CD14-positive monocyte (primary cell): ENCODE measurements around the gene WIPF1. TPM values are rescaled to one million over a fixed set of nuclear protein-coding genes. Genes with fewer than 3 reads are reported as not detected.
A peak's percentile ranks its signal among the peaks of the same experiment; 100 is the strongest.

Experiments
- DNase-seq, 3 donors: peaks; one replicate each; pipeline ENCODE4 v3.0.0-alpha.2; 2011 to 2022
- H2AFZ ChIP-seq: 2 replicates; pipeline ENCODE4 v1.6.0; 2012; ENCODE audit warnings: mild to moderate bottlenecking, low read depth, low read length, inconsistent platforms; ENCODE audit not compliant: insufficient read depth, poor library complexity, severe bottlenecking
- H3K27ac ChIP-seq, 2 donors: 1 replicate in 1 of 2; 2 replicates in 1 of 2; pipeline ENCODE4 v1.5.1; 2012 to 2013; ENCODE audit warnings: low read length in 2 of 2, control low read depth in 1 of 2, inconsistent platforms in 1 of 2, low read depth in 1 of 2, mild to moderate bottlenecking in 1 of 2
- H3K27me3 ChIP-seq, 2 donors: one replicate each; pipeline versions ENCODE4 v1.6.0 to v1.6.1; 2011 to 2013; ENCODE audit warnings: low read length in 2 of 2; ENCODE audit not compliant: control insufficient read depth in 2 of 2, insufficient read depth in 2 of 2
- H3K36me3 ChIP-seq, 2 donors: replicated peaks in 1 of 2; 1 replicate in 1 of 2; 2 replicates in 1 of 2; pipeline versions ENCODE4 v1.5.1 to v1.6.1; 2012 to 2013; ENCODE audit warnings: low read length in 2 of 2, control low read depth in 1 of 2, inconsistent platforms in 1 of 2, mild to moderate bottlenecking in 1 of 2; ENCODE audit not compliant: insufficient read depth in 2 of 2, control insufficient read depth in 1 of 2
- H3K4me1 ChIP-seq, 2 donors: 1 replicate in 1 of 2; 2 replicates in 1 of 2; pipeline versions ENCODE4 v1.5.1 to v1.6.1; 2012 to 2013; ENCODE audit warnings: low read length in 2 of 2, control low read depth in 1 of 2, inconsistent platforms in 1 of 2, mild to moderate bottlenecking in 1 of 2, moderate library complexity in 1 of 2; ENCODE audit not compliant: insufficient read depth in 2 of 2, control insufficient read depth in 1 of 2
- H3K4me2 ChIP-seq: replicated peaks from 2 replicates; pipeline ENCODE3; 2012; ENCODE audit warnings: low read length, moderate library complexity, mild to moderate bottlenecking; ENCODE audit not compliant: poor library complexity, severe bottlenecking; ENCODE audit errors: extremely low read depth
- H3K4me3 ChIP-seq, 3 experiments: fragments of 200-600 bp in 1 of 3; sonication (generic) in 1 of 3; replicated peaks in 1 of 3; 1 replicate in 2 of 3; 2 replicates in 1 of 3; pipeline ENCODE4 v1.5.1; 2011 to 2013; ENCODE audit warnings: low read length in 3 of 3, mild to moderate bottlenecking in 3 of 3, control low read depth in 2 of 3, low read depth in 2 of 3, inconsistent platforms in 1 of 3, moderate library complexity in 1 of 3
- H3K79me2 ChIP-seq: 2 replicates; pipeline ENCODE4 v1.6.0; 2012; ENCODE audit warnings: mild to moderate bottlenecking, control low read depth, inconsistent platforms, low read length, moderate library complexity; ENCODE audit not compliant: insufficient read depth
- H3K9ac ChIP-seq: 2 replicates; pipeline ENCODE4 v1.6.0; 2017; ENCODE audit warnings: low read length, mild to moderate bottlenecking; ENCODE audit not compliant: insufficient read depth, poor library complexity, severe bottlenecking
- H3K9me3 ChIP-seq, 2 donors: replicated peaks in 1 of 2; 1 replicate in 1 of 2; 2 replicates in 1 of 2; pipeline versions ENCODE4 v1.5.1 to v1.6.1; 2012 to 2013; ENCODE audit warnings: low read length in 2 of 2, control low read depth in 1 of 2; ENCODE audit not compliant: control insufficient read depth in 1 of 2, insufficient read depth in 1 of 2
- H4K20me1 ChIP-seq: 2 replicates; pipeline ENCODE4 v1.6.0; 2012; ENCODE audit warnings: mild to moderate bottlenecking, low read length, control low read depth, moderate library complexity; ENCODE audit not compliant: insufficient read depth
- H3K27ac Mint-ChIP-seq, 7 donors: one replicate each; pipeline ENCODE4 v1.8.0; 2020; ENCODE audit warnings: mild to moderate bottlenecking in 7 of 7, mixed read lengths in 7 of 7, moderate library complexity in 6 of 7, inconsistent platforms in 2 of 7
- H3K27me3 Mint-ChIP-seq, 3 donors: one replicate each; pipeline ENCODE4 v1.8.0; 2021 to 2022; ENCODE audit warnings: low read depth in 3 of 3, mild to moderate bottlenecking in 3 of 3, mixed read lengths in 3 of 3, moderate library complexity in 3 of 3, inconsistent platforms in 1 of 3
- H3K36me3 Mint-ChIP-seq, 2 donors: one replicate each; pipeline ENCODE4 v1.8.0; 2020; ENCODE audit warnings: mixed read lengths in 2 of 2, inconsistent platforms in 1 of 2, mild to moderate bottlenecking in 1 of 2
- H3K4me1 Mint-ChIP-seq: one replicate; pipeline ENCODE4 v1.8.0; 2020; ENCODE audit warnings: mild to moderate bottlenecking, mixed read lengths
- H3K4me3 Mint-ChIP-seq, 2 donors: one replicate each; pipeline ENCODE4 v1.8.0; 2020; ENCODE audit warnings: mild to moderate bottlenecking in 2 of 2, mixed read lengths in 2 of 2, moderate library complexity in 1 of 2
- H3K9me3 Mint-ChIP-seq, 7 donors: one replicate each; pipeline ENCODE4 v1.8.0; 2020 to 2022; ENCODE audit warnings: mixed read lengths in 7 of 7, mild to moderate bottlenecking in 6 of 7, moderate library complexity in 6 of 7, inconsistent platforms in 2 of 7
- CTCF ChIP-seq: fragments of 200-600 bp; IDR thresholded peaks from one replicate; pipeline ENCODE4 v1.8.0; 2022; ENCODE audit warnings: antibody characterized with exemption, mild to moderate bottlenecking
- WGBS: methylation state at CpG from one replicate; pipeline ENCODE4 v1.1.5; 2013; ENCODE audit warnings: missing lambda C conversion rate; ENCODE audit not compliant: insufficient coverage; 5-methylcytosine and 5-hydroxymethylcytosine counted together
- intact Hi-C, 2 donors: fragments of 100-400 bp; cut with micrococcal nuclease; formaldehyde crosslinking; loops; one replicate each; pipeline versions ENCODE4 v1.15.0 to v1.15.1; 2023
- polyA plus RNA-seq, 3 donors: library from polyadenylated mRNA; depleted of rRNA in 1 of 3; unstranded in 2 of 3; stranded (reverse) in 1 of 3; fragments of 300-500 nt in 2 of 3; fragments of >200 nt in 1 of 3; fragmentation: Illumina TruSeq in 2 of 3; gene quantifications; 1 replicate in 2 of 3; 2 replicates in 1 of 3; pipeline ENCODE4 v1.2.3, GENCODE V29; 2012 to 2021

The WIPF1 gene
- polyA plus RNA-seq, 3 donors: 43.9 to 126 (median 74.3) TPM

DNA sequence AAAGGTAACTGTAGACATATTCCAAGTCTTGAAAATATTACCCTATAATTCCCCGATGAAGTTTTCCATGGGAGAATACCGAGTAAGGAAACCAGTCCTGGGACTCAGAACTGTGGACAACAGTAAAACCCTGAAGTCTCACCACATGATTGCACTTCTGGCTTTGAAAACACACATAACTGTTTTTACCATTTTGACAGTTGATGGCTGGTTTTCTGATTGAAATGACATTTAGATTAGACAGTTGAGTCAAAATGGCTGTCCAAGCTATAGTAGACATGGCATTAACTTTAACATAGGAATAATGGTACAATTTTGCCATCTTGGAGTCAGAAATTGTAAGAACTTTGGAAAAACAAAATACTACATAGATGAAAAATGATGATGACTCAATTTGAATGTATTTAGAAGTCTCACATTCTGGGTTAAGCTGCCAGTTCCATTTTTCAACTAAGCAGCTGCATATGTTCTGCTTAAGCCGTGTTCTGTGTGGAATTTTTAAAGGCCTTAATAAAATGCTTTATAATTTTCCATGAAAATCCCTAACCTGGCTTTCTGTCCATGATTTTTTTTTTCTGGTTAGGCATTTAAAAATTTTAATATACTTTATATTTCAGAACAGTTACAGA is 38.3 kb upstream of the WIPF1 start:
- Mint-ChIP-seq H3K9me3 (no peaks in the 10 kb centered on the region), H3K27me3 (peaks cover 0 to 2% (median 0%) of the 10 kb centered on the region in 3 donors), H3K27ac (peak overlapping the region in 1 of 7 donors; percentile 90), H3K4me1 (peaks cover 34% of the 10 kb centered on the region), H3K36me3 (peaks cover 13 to 19% of the 10 kb centered on the region in 2 donors), H3K4me3 (no peak overlapping the region)
- Histone ChIP-seq H3K27me3 (no peaks in the 10 kb centered on the region), H3K4me1 (peaks cover 33 to 35% of the 10 kb centered on the region in 2 donors), H3K4me3 (no peak overlapping the region), H3K9ac (no peak overlapping the region), H3K36me3 (peaks cover 0 to 2% of the 10 kb centered on the region in 2 donors), H4K20me1 (peaks cover 21% of the 10 kb centered on the region), H2AFZ (no peak overlapping the region), H3K79me2 (peaks cover 41% of the 10 kb centered on the region), H3K4me2 (no peak overlapping the region), H3K9me3 (no peaks in the 10 kb centered on the region), H3K27ac (peak overlapping the region in 1 of 2 donors; percentile 88)
- no peak for TF ChIP-seq CTCF
- no CpG with 5 or more reads among the region's 3 CpGs for WGBS
- no peak for DNase-seq
- intact Hi-C loops: loop anchor here in 1 of 2 donors (10.0 kb wide), 1 partner anchor 49 kb away; no protein-coding TSS in a partner anchor

DNA sequence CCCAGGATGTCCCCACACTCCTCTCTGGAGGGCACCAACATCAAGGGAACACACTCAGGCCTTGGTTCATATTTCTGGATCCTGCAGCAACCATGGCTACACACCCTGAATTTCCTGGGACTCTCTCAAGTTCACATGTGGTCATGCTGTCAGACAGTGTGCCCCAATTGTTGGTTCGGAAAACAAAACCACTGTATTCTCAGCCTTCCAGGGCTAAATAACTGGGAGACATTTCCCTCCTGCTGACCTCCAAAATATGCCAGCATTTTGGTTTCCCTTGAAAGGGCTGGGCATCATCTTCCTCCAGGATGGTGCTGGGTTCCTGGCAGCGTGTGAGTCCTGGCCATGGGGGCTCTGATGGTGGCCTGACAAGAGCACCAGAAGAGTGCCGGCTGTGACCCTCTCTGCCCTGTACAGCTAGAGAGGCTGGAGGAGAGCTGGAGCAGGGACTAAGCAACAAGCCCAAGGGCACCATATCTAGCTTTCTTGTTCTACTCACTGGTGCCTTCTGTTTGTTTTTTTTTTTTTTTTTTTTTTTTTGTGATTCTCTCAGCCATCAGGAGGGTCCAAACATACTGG is 37.5 kb upstream of the WIPF1 start:
- Mint-ChIP-seq H3K4me3 (peak overlapping the region; percentile 90 to 100), H3K36me3 (peaks cover 20 to 24% of the 10 kb centered on the region in 2 donors), H3K4me1 (peaks cover 42% of the 10 kb centered on the region), H3K9me3 (no peaks in the 10 kb centered on the region), H3K27ac (peak overlapping the region; percentile 90 to 98 (median 96)), H3K27me3 (peaks cover 0 to 2% (median 0%) of the 10 kb centered on the region in 3 donors)
- Histone ChIP-seq H3K27me3 (no peaks in the 10 kb centered on the region), H4K20me1 (peaks cover 29% of the 10 kb centered on the region), H3K9me3 (no peaks in the 10 kb centered on the region), H3K9ac (peak overlapping the region; percentile 76), H3K27ac (peak overlapping the region; percentile 88 to 94), H2AFZ (peak overlapping the region; percentile 64), H3K4me3 (peak overlapping the region; percentile 78 to 99 (median 80)), H3K4me1 (peaks cover 41 to 43% of the 10 kb centered on the region in 2 donors), H3K4me2 (peak overlapping the region; percentile 95), H3K36me3 (peaks cover 2 to 10% of the 10 kb centered on the region in 2 donors), H3K79me2 (peaks cover 49% of the 10 kb centered on the region)
- DNase-seq: no peak
- no peak for TF ChIP-seq CTCF
- whole genome bisulfite sequencing: 92% methylated on average over 2 of the region's 3 CpGs
- intact Hi-C loops: loop anchor here in 1 of 2 donors (10.0 kb wide), 1 partner anchor 50 kb away; no protein-coding TSS in a partner anchor
